HCT116 (cell line): ENCODE data around the gene PGLYRP4.

Experiments used
- POLR2AphosphoS5 ChIP-seq: IDR thresholded peaks from 2 replicates; pipeline ENCODE4 v1.6.1; 2011; ENCODE audit warnings: mild to moderate bottlenecking, low read depth, low read length, moderate library complexity
- TF ChIP-seq, protein P1 (sequence below), 3 experiments: fragments of 200-600 bp in 1 of 3; sonication (generic) in 1 of 3; IDR thresholded peaks in 2 of 3; conservative IDR thresholded peaks in 1 of 3; 2 replicates each; pipeline ENCODE4 v1.5.1; 2012 to 2017; ENCODE audit warnings: low read depth in 2 of 3, low read length in 2 of 3, antibody characterized with exemption in 1 of 3, borderline replicate concordance in 1 of 3, control low read depth in 1 of 3, mild to moderate bottlenecking in 1 of 3, mixed read lengths in 1 of 3, mixed run types in 1 of 3, moderate library complexity in 1 of 3; ENCODE audit not compliant: insufficient read depth in 1 of 3

DNA sequence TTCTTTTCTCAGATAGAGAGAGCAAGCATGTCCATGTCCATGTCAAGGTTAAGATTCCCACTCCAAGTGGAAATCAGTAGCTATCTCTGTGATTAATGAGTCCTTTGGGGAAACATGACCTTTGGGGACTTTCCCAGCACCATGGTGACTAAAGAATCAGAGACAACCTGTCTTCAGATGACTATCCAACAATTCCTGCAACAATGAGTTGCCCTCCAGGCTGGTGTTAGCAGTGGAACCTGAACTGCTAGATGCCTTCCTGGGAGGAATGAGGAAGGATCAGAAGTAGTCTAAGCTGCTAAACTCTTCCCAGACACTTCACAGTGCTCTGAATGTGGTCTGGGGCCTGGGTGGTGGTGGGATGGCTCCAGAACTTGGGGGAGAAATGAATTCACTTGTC, 15.5 kb upstream of the PGLYRP4 start:
- TF ChIP-seq, protein P1, sequence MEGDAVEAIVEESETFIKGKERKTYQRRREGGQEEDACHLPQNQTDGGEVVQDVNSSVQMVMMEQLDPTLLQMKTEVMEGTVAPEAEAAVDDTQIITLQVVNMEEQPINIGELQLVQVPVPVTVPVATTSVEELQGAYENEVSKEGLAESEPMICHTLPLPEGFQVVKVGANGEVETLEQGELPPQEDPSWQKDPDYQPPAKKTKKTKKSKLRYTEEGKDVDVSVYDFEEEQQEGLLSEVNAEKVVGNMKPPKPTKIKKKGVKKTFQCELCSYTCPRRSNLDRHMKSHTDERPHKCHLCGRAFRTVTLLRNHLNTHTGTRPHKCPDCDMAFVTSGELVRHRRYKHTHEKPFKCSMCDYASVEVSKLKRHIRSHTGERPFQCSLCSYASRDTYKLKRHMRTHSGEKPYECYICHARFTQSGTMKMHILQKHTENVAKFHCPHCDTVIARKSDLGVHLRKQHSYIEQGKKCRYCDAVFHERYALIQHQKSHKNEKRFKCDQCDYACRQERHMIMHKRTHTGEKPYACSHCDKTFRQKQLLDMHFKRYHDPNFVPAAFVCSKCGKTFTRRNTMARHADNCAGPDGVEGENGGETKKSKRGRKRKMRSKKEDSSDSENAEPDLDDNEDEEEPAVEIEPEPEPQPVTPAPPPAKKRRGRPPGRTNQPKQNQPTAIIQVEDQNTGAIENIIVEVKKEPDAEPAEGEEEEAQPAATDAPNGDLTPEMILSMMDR (IDR thresholded peaks at IDR 0.05 in 2 of 3, conservative IDR thresholded peaks at IDR 0.05 in 1 of 3; ENCODE audit: borderline replicate concordance in 1 of 3, insufficient read depth in 1 of 3, low read depth in 2 of 3, low read length in 2 of 3): no peak
- TF ChIP-seq POLR2AphosphoS5: no peak
